LNCaP clone FGC (cell line): ENCODE measurements around the gene TAF11.

Source experiments
- DNase-seq: peaks from one replicate; pipeline ENCODE4 v3.0.0-alpha.2; 2011; ENCODE audit warnings: low read depth
- H3K4me3 ChIP-seq: 2 replicates; pipeline ENCODE4 v1.5.1; 2011; ENCODE audit warnings: mild to moderate bottlenecking, low read depth, low read length, control low read depth
- TF ChIP-seq, protein P1 (sequence below): IDR thresholded peaks from 2 replicates; pipeline ENCODE4 v1.5.1; 2012; ENCODE audit warnings: mild to moderate bottlenecking; ENCODE audit not compliant: control insufficient read depth, insufficient read depth; ENCODE audit errors: extremely low read depth

TAF11 gene

DNA sequence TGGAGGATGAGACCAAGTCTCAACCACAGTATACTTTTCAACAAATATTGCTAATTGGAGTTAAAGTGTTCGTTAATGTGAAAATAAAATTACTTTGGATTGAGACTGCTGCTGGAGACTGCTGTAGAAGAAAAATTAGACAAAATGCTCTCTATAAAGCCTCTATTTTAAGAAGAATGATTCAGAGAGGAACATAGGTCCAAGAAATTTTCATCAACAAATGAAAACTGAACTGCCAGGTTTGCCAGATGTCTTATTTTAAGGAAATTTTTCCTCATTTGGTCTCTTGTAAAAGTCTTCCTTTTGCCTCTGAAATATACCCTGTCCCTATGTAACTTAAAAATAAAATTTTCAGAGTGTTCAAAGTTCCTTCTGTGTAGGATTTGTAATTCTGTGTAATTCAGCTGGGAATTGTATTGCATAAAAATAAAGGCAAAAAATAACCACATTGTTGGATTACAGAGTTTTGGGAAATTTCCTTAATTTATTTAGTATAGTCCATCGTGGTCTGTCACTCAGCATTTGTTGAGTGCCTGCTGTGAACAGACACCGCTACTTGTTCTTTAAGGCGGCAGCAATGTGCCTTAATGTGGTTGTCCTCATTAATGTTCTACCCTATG lies 28.6 kb upstream of the TAF11 start:
- TF ChIP-seq, protein P1, sequence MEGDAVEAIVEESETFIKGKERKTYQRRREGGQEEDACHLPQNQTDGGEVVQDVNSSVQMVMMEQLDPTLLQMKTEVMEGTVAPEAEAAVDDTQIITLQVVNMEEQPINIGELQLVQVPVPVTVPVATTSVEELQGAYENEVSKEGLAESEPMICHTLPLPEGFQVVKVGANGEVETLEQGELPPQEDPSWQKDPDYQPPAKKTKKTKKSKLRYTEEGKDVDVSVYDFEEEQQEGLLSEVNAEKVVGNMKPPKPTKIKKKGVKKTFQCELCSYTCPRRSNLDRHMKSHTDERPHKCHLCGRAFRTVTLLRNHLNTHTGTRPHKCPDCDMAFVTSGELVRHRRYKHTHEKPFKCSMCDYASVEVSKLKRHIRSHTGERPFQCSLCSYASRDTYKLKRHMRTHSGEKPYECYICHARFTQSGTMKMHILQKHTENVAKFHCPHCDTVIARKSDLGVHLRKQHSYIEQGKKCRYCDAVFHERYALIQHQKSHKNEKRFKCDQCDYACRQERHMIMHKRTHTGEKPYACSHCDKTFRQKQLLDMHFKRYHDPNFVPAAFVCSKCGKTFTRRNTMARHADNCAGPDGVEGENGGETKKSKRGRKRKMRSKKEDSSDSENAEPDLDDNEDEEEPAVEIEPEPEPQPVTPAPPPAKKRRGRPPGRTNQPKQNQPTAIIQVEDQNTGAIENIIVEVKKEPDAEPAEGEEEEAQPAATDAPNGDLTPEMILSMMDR, result no peak
- no peak for DNase-seq
- H3K4me3 ChIP-seq, result no peak overlapping the region

DNA sequence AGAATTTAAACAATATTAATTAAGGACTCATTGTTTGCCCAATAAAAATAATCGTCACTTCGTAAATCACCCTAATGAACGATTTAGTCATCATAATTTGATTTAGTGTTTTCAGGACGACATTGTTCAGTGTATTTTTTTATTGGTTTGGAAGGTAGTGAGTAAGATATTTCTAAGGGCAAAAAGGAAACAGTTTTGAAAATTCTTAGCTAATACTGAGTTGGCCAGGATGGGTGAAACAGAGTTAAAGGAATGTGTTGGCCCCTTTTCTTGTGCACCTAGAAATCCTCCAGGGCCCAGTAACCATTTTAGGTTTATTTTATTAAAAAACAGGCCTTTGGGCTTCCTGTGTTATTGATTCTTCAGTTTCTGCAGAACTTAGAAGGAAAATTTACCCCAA lies 26.5 kb upstream of the TAF11 start:
- TF ChIP-seq, protein P1, result no peak
- H3K4me3 ChIP-seq, result no peak overlapping the region
- DNase-seq, result no peak

DNA sequence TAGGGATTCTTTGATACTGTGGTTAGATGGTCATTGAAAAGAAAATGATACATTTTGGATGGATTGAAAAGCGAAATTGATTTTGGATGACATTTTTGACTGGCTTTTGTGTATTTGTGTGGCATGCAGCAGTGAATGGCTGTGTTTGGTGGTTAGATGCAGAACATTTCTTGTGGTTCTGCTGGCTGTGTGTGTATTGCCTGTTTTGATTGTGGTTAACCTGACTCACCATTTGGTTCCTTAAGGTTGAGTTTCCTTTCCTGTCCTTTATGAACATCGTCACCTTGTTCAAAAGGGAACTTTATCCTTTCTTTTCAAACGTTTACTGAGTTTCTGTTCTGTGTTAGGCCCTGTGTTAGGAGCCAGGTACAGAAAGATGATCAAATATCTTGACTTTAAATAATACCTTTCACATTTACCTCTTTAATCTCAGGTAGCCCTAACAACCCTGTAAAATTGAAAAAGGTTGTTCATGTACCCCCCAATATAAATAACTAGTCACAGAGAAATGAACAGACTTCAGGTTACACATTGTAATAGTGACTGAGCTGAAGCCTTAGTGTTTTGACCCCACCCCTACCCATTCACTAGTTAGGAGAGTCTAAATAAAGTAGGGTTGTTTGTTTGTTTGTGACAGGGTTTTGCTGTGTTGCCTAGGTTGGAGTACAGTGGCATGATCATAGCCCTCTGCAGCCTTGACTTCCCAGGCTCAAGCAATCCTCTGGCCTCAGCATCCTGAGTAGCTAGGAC lies 25.0 kb upstream of the TAF11 start:
- DNase-seq, result no peak
- H3K4me3 ChIP-seq, result no peak overlapping the region

DNA sequence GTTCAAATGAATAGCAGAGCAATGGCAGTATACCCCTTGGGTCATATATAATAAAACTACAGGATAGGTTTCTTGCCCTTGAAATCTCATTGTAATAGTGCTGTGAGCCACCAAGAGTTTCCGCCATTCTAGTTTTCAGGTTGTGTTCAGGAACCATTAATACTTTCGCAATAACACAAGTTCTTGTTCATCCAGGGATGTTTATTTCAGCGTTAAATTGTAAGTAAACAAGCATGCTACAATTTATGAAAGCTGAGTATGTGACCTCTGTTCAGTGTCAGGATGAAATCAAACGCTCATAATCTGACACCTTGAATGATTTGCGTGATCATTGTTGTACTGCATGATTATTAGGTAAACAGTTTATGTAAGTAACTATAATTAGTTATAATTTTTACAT lies 24.0 kb upstream of the TAF11 start:
- no peak for DNase-seq
- TF ChIP-seq, protein P1, result no peak
- no peak overlapping the region for H3K4me3 ChIP-seq

More for the DNA sequence above, 25.0 kb upstream of the TAF11 start:
- TF ChIP-seq, protein P1, result no peak

DNA sequence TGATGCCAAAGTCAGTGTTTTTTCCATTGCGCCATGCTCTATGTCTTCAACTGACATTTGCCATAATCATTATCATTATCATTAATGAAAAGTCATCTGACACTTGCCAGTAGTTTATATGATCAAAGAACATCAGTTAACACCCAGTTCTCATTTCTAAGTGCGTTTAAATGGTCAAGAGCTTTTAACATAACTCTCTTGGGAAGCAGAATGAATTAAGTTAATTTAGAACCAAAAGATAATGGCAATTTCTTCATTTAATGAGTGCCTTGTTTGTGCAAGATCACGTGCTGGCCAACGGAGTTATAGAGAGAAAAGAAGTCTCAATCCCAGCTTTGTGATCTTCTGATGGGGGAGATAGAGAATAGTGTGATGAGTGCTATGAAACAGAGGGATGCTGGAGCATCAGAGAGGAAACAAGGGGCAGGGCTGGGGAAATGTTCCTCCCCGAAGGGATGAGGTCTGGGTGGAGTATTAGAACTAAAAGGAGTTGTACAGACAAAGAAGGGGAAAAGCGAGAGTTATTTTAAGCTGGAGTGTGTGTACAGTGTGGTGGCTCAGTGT lies 21.6 kb upstream of the TAF11 start:
- H3K4me3 ChIP-seq, result no peak overlapping the region
- no peak for DNase-seq
- TF ChIP-seq, protein P1, result no peak

DNA sequence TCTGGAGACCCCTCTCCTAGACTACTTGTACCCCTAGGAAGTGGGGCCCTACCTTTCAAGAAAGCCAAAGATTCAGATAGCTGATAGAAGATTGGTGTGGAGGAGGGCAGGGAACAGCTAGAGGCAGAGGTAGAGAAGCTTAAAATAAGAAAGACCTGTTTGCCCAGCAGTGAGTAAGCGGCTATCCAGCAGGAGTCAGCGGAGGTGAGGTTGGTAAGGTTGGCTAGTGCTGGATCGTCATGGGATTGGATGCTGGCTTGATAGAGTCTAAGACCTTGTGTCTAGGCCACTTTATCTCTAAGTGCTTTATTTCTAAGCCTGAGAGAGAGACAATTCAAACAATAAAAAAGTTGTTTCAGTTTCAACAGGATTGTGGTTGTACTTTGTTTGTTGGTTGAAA lies 20.4 kb upstream of the TAF11 start:
- TF ChIP-seq, protein P1, result no peak
- H3K4me3 ChIP-seq, result no peak overlapping the region
- no peak for DNase-seq

DNA sequence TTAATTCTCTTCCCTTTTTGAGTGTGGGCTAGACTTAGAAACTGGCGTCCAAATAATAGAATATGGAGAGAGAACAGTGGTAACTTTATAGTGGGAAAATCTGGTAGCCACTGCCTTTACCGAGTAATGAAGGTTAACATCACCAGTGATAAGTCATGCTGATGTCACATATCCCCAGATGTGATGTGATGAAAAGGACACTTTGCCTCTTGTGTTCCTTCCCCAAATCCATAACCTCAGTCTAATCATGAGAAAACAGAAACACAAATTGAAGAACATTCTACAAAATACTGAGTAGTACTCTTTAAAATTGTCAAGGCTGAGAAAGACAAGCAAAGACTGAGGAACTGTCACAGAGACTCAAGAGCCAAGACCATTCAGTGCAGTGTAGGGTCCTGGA lies 19.0 kb upstream of the TAF11 start:
- TF ChIP-seq, protein P1, result no peak
- no peak for DNase-seq
- H3K4me3 ChIP-seq, result no peak overlapping the region
